Motor neuron (in vitro differentiated cells): ENCODE data around the gene CD3G. TPM values are rescaled to one million over a fixed set of nuclear protein-coding genes. Genes with fewer than 3 reads are reported as not detected.
A peak's percentile ranks its signal among the peaks of the same experiment; 100 is the strongest.

Experiments
- ATAC-seq, 8 experiments: fragments of 200-7000 bp; cut with Tn5 transposase; replicated peaks in 6 of 8; 2 replicates each; pipeline ENCODE4 v1.8.0; 2021; ENCODE audit warnings: mild to moderate bottlenecking in 8 of 8, moderate library complexity in 8 of 8
- H3K27ac ChIP-seq, 2 donors: fragments of 250-450 bp; sonication (Bioruptor Pico); 2 replicates each; pipeline ENCODE4 v1.9.0; 2021; ENCODE audit warnings: antibody characterized with exemption in 2 of 2, mild to moderate bottlenecking in 2 of 2, moderate library complexity in 1 of 2
- H3K4me1 ChIP-seq, 2 donors: fragments of 250-450 bp; sonication (Bioruptor Pico); replicated peaks in 1 of 2; 2 replicates each; pipeline ENCODE4 v1.6.1; 2021; ENCODE audit warnings: antibody characterized with exemption in 2 of 2, mild to moderate bottlenecking in 2 of 2, moderate library complexity in 1 of 2
- H3K4me3 ChIP-seq, 5 donors: fragments of 250-450 bp; sonication (Bioruptor Pico); 2 replicates each; pipeline ENCODE4 v1.9.0; 2021; ENCODE audit warnings: antibody characterized with exemption in 5 of 5, mild to moderate bottlenecking in 5 of 5, moderate library complexity in 4 of 5
- WGBS, 10 experiments: fragments of 450-650 bp; shearing (Covaris generic); methylation state at CpG; one replicate each; pipeline ENCODE4 v1.0.0; 2022; 5-methylcytosine and 5-hydroxymethylcytosine counted together
- in situ Hi-C, 9 experiments: fragments of 400-800 bp; cut with MboI; loops; one replicate each; pipeline ENCODE4 v1.15.0; 2021; ENCODE audit warnings: low sequenced_read_pairs in 9 of 9, low pct_unique_long_range_greater_than_20kb in 2 of 9; ENCODE audit not compliant: unreplicated experiment in 9 of 9
- total RNA-seq, 8 experiments: library from RNA; unstranded; fragments of 300-600 nt; gene quantifications; 2 replicates each; pipeline versions ENCODE4 v1.2.3 to v1.2.4, GENCODE V29; 2022

The CD3G gene
- total RNA-seq, 8 experiments from 2014 or later = 0.24 to 0.71 (median 0.52) TPM; not detected in 5

DNA sequence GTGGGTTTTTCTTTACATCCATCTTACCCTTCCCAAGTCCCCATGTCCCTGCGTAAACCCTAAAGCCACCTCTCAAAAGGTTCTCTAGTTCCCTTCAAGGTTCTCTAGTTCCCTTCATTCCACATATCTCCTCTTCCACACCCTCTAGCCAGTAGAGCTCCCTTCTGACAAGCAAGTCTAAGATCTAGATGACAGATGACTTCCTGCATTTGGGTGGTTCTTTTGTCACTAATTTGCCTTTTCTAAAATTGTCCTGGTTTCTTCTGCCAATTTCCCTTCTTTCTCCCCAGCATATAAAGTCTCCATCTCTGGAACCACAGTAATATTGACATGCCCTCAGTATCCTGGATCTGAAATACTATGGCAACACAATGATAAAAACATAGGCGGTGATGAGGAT lies 31.8 kb upstream of the CD3G start:
- 80 to 100% (median 100%) methylated on average over 1 to 2 of the region's 2 CpGs; no CpG with 5 or more reads in 2 of the 10 experiments for WGBS, 10 experiments
- H3K27ac ChIP-seq = no peak overlapping the region
- peaks cover 10 to 24% of the 10 kb centered on the region in 2 donors for H3K4me1 ChIP-seq
- H3K4me3 ChIP-seq = no peak overlapping the region
- no peak for ATAC-seq
- in situ Hi-C loops = no loop called here

DNA sequence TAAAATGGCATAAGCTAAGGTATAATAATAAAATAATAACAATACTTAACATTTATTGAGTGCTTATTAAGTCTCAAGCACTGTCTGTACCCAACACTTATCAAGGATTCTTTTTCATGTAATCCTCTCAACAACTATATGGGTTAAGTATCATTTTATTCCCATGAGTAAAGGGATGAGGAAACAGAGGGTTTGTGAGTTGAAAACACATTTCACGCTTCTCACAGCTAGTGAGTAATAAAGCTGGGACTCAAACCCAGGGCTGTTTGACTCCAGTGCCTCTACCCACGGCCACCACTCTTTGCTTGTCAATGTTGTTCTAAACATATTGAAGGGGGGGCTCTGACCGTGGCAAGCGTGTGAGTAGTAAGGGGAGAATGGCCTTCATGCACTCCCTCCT lies 30.9 kb upstream of the CD3G start:
- WGBS, 10 experiments = 0 to 100% (median 83%) methylated on average over 1 to 3 of the region's 4 CpGs; no CpG with 5 or more reads in 3 of the 10 experiments
- in situ Hi-C loops = no loop called here
- no peak for ATAC-seq
- Histone ChIP-seq H3K4me3 (no peak overlapping the region), H3K4me1 (peaks cover 10 to 24% of the 10 kb centered on the region in 2 donors), H3K27ac (no peak overlapping the region)

DNA sequence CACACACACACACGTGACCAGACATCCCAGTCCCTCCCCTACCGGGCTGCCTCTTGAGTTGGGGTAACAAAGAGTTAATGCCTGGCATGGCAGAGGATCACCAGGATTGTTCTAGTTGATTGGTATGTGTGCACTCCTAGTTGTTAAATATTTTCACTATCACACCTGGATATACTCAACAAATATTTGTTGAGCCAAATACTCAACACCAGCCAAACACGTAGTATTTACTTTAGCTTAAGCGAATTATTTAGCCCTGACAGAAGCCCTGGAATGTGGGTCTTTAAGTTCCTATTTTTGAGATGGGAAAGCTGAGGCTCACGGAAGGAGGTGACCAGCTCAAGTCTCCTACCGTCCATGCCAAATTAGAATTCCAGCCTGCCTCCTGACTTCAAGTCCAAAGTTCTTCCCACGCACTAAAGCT lies 29.1 kb upstream of the CD3G start:
- ATAC-seq = no peak
- in situ Hi-C loops = no loop called here
- Histone ChIP-seq H3K4me3 (no peak overlapping the region), H3K27ac (peak overlapping the region in 1 of 2 donors; percentile 6), H3K4me1 (peaks cover 10 to 24% of the 10 kb centered on the region in 2 donors)
- WGBS, 10 experiments = 60 to 100% (median 85%) methylated on average over 2 to 6 of the region's 7 CpGs; no CpG with 5 or more reads in 2 of the 10 experiments

DNA sequence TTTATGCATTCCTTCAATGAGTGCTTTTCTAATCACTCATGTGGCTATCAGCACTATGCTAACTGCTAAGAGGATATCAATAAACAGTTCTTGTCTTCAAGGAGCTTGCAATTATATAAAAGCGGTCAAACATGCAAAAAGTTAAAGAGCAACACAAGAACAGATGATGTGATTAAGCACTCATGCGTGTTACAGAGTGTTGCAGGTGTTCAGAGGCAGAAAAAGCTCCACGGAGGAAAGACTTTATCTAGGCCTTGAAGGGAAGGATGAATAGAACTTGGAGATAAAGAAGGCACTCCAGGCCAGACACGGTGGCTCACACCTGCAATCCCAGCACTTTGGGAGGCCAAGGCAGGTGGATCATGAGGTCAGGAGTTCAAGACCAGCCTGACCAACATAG lies 26.0 kb upstream of the CD3G start:
- in situ Hi-C loops = no loop called here
- 63 to 96% (median 77%) methylated on average over 2 to 4 of the region's 4 CpGs; no CpG with 5 or more reads in 1 of the 10 experiments for WGBS, 10 experiments

DNA sequence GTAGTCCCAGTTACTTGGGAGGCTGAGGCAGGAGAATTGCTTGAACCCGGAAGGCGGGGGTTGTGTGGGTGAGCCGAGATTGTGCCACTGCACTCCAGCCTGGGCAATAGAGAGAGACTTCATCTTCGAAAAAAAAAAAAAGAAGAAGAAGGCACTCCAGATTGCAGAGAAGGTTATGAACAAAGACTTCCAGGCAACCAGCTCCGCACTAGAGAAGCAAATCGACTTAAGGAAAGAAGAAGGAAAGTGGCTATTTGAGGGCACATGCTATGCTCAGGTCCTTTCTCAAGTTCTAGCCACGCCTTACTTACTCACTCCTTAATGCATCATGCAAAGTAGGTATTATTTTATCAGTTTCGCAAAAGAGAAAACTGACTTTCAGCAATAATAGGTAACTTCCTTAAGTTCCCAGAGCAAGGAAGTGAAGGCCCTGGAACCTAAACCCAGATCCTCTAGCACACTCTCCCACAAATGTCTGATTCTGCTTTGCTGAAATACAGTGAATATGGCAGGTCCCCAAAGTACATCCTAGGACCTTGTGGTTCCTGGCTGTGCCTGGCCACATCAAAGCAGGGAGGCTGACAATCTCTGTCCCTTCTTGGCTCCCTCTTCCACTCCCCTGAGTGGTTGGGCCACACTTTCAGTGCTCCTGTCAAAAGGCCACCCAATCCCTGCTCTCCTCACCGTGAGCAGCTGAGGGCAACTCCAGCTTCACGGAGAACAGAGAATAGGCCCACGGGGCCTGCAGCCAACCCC lies 25.4 kb upstream of the CD3G start:
- in situ Hi-C loops = no loop called here
- H3K4me3 ChIP-seq = no peak overlapping the region
- 63 to 96% (median 92%) methylated on average over 2 to 10 of the region's 11 CpGs for WGBS, 10 experiments
- ATAC-seq = no peak
- no peak overlapping the region for H3K27ac ChIP-seq
- peaks cover 10 to 24% of the 10 kb centered on the region in 2 donors for H3K4me1 ChIP-seq

More for the DNA sequence above, 26.0 kb upstream of the CD3G start:
- Histone ChIP-seq H3K4me3 (no peak overlapping the region), H3K27ac (no peak overlapping the region), H3K4me1 (peaks cover 10 to 24% of the 10 kb centered on the region in 2 donors)
- ATAC-seq = no peak

DNA sequence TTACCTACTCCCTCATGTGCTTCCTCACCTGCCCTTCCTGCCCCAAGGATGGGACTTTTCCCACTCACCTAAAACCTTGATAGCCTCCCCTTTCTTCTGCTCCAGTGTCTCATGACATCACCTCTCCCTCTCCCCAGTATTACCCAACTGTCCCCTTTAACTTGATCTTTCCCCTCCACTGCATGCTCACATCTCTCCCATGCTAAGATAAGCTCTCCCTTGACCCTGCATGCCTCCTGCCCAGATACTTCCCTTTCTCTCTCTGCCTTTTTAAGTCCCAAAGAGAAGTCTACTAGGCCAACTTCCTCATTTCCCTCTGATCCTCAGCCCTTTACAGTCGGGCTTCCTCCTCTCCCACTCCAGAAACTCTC lies 24.8 kb upstream of the CD3G start:
- Histone ChIP-seq H3K4me1 (peaks cover 10 to 24% of the 10 kb centered on the region in 2 donors), H3K27ac (no peak overlapping the region), H3K4me3 (no peak overlapping the region)
- WGBS, 10 experiments = 14 to 100% (median 80%) methylated on average over 1 of the region's 1 CpG; no CpG with 5 or more reads in 6 of the 10 experiments
- no peak for ATAC-seq
- in situ Hi-C loops = no loop called here

DNA sequence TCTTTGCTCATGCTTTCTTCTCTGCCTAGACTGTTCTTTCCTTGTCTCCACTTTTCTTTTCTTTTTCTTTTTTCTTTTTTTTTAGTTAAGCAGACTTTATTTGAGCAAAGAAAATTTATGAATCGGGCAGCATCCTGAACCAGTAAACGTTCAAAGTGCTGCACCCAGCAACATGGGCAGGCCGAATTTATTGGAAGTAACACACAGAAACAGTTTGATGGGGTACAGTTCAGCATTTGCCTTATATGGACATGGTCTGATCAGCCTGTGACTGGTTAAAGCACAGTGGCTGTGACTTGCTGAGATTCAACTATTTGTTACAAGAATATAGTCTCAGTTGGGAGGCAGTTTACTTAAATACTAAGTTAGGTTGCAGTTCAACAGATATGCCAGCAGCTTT lies 23.6 kb upstream of the CD3G start:
- 43 to 100% (median 73%) methylated on average over 1 to 3 of the region's 3 CpGs; no CpG with 5 or more reads in 1 of the 10 experiments for WGBS, 10 experiments
- H3K4me3 ChIP-seq = no peak overlapping the region
- H3K4me1 ChIP-seq = peaks cover 10 to 17% of the 10 kb centered on the region in 2 donors
- in situ Hi-C loops = no loop called here
- H3K27ac ChIP-seq = no peak overlapping the region
- no peak for ATAC-seq

DNA sequence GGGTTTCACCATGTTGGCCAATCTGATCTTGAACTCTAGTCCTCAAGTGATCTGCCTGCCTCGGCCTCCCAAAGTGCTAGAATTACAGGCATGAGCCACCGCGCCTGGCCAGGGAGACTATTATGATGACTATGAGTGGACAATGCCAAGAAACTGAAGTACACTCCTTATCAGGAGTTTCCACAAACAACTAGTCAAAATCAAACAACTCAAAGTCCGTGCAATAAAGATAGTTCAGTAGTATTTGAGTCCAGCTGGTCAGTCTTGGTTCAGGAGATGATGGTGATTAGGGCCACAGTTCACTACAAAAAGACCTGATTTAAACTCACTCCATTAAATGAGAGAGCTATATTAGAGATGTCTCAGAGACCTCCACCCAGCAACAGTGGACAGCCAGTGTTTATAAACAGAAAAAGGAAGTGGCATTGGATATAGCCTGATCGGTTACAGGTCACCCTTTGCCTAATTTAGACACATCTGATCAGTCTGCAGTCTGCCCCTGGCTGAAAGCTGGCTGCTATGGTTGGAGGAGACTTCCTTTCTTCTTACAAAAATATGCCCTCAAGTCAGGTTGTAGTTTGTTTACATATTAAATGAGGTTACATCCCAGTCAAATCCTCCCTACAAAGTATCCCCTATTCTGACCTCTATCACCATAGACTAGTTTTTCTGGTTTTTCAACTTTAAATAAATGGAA lies 22.6 kb upstream of the CD3G start:
- in situ Hi-C loops = no loop called here
- peak in 3 of 8 experiments; percentile 39 to 55 (median 46) for ATAC-seq
- 0 to 100% (median 63%) methylated on average over 2 to 4 of the region's 5 CpGs; no CpG with 5 or more reads in 1 of the 10 experiments for WGBS, 10 experiments

DNA sequence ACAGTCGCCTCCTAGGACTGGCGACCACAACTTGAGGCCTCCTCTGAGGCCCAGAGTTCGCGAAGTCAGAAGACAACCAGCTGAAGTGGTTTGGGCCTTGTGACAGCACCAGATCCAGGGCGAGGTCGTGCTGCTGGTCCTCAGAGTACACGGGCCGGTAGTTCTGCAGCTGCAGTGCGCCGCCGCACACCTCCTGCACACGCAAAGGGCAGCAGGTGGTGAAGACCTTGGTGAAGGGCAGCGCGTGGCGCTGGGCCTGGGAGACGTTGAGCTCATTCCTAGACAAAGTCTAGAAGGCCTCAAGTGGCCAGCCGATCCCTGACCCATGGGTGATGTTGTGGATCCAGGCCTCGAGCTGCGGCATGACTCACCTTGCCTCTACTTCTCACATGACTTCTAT lies 21.4 kb upstream of the CD3G start:
- H3K27ac ChIP-seq = no peak overlapping the region
- no peak for ATAC-seq
- WGBS, 10 experiments = 40 to 100% (median 93%) methylated on average over 1 to 15 of the region's 19 CpGs; no CpG with 5 or more reads in 1 of the 10 experiments
- no peak overlapping the region for H3K4me3 ChIP-seq
- in situ Hi-C loops = no loop called here
- no peaks in the 10 kb centered on the region for H3K4me1 ChIP-seq

More for the DNA sequence above, 22.6 kb upstream of the CD3G start:
- no peak overlapping the region for H3K27ac ChIP-seq
- H3K4me3 ChIP-seq = no peak overlapping the region
- peaks cover 4 to 7% of the 10 kb centered on the region in 2 donors for H3K4me1 ChIP-seq

DNA sequence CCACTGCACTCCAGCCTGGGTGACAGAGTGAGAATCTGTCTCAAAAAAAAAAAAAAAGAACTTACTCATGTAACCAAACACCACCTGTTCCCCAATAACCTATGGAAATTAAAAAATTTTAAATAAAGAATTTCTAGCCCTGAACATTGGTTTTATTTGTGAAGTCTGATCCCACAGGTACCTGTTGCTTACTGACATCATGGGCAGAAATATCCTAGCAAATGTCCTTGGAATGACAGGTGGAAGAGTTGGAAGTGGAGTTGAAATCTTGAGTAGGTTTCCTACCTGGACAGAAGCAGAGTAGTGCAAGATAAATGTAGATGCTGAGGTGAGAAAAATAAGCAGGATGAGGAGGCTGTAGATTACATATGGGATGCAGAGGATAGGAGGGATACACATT lies 18.9 kb upstream of the CD3G start:
- no peaks in the 10 kb centered on the region for H3K4me1 ChIP-seq
- in situ Hi-C loops = no loop called here
- no peak overlapping the region for H3K27ac ChIP-seq
- ATAC-seq = no peak
- H3K4me3 ChIP-seq = no peak overlapping the region

DNA sequence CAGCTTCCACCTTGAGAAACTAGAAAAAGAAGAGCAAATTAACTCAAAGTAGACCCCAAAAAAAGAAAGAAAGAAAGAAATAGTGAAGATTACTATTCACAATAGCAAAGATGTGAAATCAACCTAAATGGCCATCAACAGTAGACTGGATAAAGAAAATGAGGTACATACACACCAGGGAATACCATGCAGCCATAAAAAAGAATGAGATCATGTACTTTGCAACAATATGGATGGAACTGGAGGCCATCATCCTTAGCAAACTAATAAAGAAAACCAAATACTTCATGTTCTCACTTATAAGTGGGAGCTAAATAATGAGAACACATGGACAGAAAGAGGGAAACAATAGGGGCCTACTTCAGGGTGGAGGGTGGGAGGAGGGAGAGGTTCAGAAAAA lies 15.4 kb upstream of the CD3G start:
- H3K4me1 ChIP-seq = no peaks in the 10 kb centered on the region
- in situ Hi-C loops = no loop called here
- no peak overlapping the region for H3K27ac ChIP-seq
- no peak overlapping the region for H3K4me3 ChIP-seq
- no peak for ATAC-seq

DNA sequence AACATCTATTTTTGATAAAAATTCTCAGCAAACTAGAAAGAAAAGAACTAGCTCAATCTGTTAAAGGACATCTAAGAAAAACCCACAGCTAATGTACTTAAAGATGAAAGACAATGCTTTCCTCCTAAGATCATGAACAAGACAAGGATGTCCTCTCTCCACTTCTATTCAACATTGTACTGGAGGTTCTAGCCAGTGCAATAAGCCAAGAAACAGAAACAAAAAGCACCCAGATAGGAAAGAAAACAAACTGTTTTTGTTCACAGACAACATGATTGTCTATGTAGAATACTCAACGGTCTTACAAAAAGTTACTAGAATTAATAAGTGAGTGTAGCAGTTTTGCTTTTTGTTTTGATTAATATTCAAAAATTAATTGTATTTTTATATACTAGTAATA lies 9.4 kb upstream of the CD3G start:
- Histone ChIP-seq H3K4me1 (no peaks in the 10 kb centered on the region), H3K27ac (no peak overlapping the region), H3K4me3 (no peak overlapping the region)
- WGBS, 10 experiments = 60 to 100% (median 86%) methylated on average over 1 of the region's 1 CpG; no CpG with 5 or more reads in 2 of the 10 experiments
- ATAC-seq = no peak
- in situ Hi-C loops = no loop called here

DNA sequence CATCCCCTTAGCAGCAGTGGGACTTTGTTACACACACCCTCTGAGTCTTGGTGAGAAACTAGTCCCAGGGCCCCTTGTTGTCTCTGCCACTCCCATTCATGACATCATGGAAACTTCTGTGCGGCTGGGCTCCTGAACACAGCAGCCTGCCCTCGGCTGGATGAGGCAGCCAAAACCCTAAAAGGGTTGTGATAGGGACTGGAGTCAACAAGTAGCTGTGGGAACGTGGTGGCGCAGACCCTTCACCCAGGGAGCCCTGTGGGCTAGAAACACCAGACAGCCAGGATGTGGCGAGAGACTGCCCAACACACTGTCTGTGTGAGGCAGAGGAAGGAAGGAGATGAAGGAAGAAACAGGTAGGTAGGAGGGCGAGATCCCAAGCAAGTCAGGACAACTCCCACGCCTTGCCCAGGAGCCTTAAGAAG lies 5.5 kb upstream of the CD3G start:
- in situ Hi-C loops = no loop called here
- Histone ChIP-seq H3K4me3 (no peak overlapping the region), H3K27ac (no peak overlapping the region), H3K4me1 (no peaks in the 10 kb centered on the region)
- 20 to 81% (median 57%) methylated on average over 1 to 3 of the region's 7 CpGs; no CpG with 5 or more reads in 4 of the 10 experiments for WGBS, 10 experiments
- ATAC-seq = peak in 3 of 8 experiments; percentile 54 to 93 (median 89)
